Upper lobe of right lung (tissue), 1 donor: Measurements from ENCODE around the gene DOK6. TPM values are rescaled to one million over a fixed set of nuclear protein-coding genes. Genes with fewer than 3 reads are reported as not detected.

Source experiments
- ATAC-seq: fragments of 200-7000 bp; cut with Tn5 transposase; one replicate; pipeline ENCODE4 v1.9.1; 2020; ENCODE audit warnings: mild to moderate bottlenecking, moderate library complexity
- DNase-seq: peaks from one replicate; pipeline ENCODE4 v3.0.0-alpha.2; 2020
- H3K27ac ChIP-seq: fragments of 200-600 bp; one replicate; pipeline ENCODE4 v1.8.0; 2022
- H3K27me3 ChIP-seq: fragments of 200-600 bp; one replicate; pipeline ENCODE4 v1.8.0; 2022; ENCODE audit warnings: mild to moderate bottlenecking
- H3K36me3 ChIP-seq: fragments of 200-600 bp; one replicate; pipeline ENCODE4 v1.8.0; 2022
- H3K4me1 ChIP-seq: fragments of 200-600 bp; one replicate; pipeline ENCODE4 v1.8.0; 2022
- H3K4me3 ChIP-seq: fragments of 200-600 bp; one replicate; pipeline ENCODE4 v1.8.0; 2022; ENCODE audit warnings: mild to moderate bottlenecking
- H3K9me3 ChIP-seq: fragments of 200-600 bp; one replicate; pipeline ENCODE4 v1.8.0; 2022
- intact Hi-C: fragments of 100-400 bp; cut with DNase I; formaldehyde crosslinking; loops from one replicate; pipeline ENCODE4 v1.11.0; 2022
- total RNA-seq: library from RNA; stranded (reverse); fragmentation: NEBNext Ultra II Directional; extraction: Animal tissue kit (Norgen Biotek cat#: 25700); gene quantifications from one replicate; pipeline ENCODE4 v1.2.1, GENCODE V29; 2021
- TF ChIP-seq, protein P1 (sequence below): fragments of 200-600 bp; IDR thresholded peaks from one replicate; pipeline ENCODE4 v1.8.0; 2022; ENCODE audit warnings: antibody characterized with exemption
- donor health status: DM: no; HTN: yes; CAD: no; lungs with severe emphysema.

The DOK6 gene
- total RNA-seq, 1 donor from 2014 or later = 5.9 TPM

DNA sequence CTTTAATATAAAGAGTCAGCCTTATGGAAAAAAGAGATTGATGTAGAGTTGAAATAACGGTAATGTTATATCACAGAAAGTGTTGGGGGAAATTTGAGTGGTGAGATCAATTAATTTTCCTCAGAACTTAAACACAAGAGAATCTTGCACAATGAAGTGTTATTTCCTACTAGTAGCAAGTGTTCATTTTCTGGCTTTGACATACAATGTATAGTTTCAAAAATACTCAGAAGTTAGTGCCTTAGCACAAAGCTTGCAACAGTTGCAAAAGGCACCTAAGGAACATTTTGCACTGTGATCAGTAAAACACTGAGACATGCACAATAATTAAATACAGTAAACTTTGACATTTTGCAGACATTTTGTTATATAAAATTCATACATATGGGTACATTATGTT is 385.7 kb downstream of the DOK6 start:
- intact Hi-C loops = no loop called here
- no peak for DNase-seq
- Histone ChIP-seq H3K27ac (no peak overlapping the region), H3K27me3 (no peaks in the 10 kb centered on the region), H3K4me3 (no peak overlapping the region), H3K9me3 (no peaks in the 10 kb centered on the region), H3K4me1 (no peaks in the 10 kb centered on the region), H3K36me3 (no peaks in the 10 kb centered on the region)
- TF ChIP-seq, protein P1, sequence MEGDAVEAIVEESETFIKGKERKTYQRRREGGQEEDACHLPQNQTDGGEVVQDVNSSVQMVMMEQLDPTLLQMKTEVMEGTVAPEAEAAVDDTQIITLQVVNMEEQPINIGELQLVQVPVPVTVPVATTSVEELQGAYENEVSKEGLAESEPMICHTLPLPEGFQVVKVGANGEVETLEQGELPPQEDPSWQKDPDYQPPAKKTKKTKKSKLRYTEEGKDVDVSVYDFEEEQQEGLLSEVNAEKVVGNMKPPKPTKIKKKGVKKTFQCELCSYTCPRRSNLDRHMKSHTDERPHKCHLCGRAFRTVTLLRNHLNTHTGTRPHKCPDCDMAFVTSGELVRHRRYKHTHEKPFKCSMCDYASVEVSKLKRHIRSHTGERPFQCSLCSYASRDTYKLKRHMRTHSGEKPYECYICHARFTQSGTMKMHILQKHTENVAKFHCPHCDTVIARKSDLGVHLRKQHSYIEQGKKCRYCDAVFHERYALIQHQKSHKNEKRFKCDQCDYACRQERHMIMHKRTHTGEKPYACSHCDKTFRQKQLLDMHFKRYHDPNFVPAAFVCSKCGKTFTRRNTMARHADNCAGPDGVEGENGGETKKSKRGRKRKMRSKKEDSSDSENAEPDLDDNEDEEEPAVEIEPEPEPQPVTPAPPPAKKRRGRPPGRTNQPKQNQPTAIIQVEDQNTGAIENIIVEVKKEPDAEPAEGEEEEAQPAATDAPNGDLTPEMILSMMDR = no peak
- ATAC-seq = no peak

DNA sequence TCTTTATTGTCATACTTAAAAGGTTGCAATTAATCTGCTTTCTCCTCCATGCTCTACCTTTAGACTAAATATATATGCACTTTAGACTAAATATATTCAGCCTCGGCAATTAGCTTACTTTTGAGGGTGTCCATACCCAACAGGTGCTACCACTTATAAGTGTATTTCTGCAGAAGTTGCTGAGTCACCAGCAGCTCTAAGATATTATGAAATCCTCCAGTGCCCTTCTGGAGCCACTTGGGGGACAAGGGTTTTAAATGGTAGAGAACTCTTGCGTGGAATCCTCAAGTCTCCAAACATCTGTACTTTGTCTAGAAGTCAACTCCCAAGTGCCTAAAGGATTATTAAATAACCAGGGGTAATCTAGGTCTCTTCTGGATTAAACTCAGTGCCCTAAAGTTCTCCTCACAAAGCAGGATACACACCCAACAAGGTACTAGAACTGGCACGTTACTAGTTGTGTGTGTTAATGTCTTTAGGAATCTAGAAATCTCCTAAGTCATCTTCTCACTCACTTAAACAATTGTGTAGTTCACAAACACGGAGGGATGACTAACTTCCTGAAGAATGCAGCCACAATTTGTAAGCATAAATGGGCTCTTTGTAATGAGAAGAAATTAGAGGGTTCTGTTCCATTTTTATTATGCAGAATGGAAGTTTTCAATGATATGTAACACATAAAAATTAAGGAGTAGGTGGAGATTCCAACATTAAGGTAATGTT is 387.3 kb downstream of the DOK6 start:
- no peak overlapping the region for H3K27ac ChIP-seq
- no peaks in the 10 kb centered on the region for H3K9me3 ChIP-seq
- DNase-seq (no peak), ATAC-seq (no peak)
- intact Hi-C loops = no loop called here
- H3K4me3 ChIP-seq = no peak overlapping the region
- H3K4me1 ChIP-seq = no peaks in the 10 kb centered on the region
- H3K36me3 ChIP-seq = no peaks in the 10 kb centered on the region
- TF ChIP-seq, protein P1 = no peak
- H3K27me3 ChIP-seq = no peaks in the 10 kb centered on the region

DNA sequence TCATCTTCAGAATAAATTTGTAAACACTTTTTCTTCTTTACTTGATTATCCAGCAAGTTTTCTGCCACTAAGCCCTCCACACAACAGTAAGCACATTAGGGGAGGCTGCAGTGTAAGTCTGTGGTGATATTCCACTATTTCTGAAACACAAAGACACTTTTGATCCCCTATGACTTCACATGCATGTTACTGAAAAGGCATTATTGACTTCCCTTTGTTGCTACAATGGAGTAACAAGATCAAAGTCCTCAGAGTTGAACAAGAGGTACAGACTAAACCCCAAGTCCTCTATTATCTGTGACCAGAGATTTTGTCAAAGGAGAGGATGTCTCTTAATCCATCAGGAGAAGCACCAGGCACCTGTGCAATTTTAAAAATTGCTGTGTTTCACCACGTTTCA is 389.1 kb downstream of the DOK6 start:
- H3K27ac ChIP-seq = no peak overlapping the region
- no peaks in the 10 kb centered on the region for H3K36me3 ChIP-seq
- no peaks in the 10 kb centered on the region for H3K4me1 ChIP-seq
- intact Hi-C loops = no loop called here
- no peak overlapping the region for H3K4me3 ChIP-seq
- DNase-seq = no peak
- TF ChIP-seq, protein P1 = no peak
- H3K9me3 ChIP-seq = no peaks in the 10 kb centered on the region
- no peak for ATAC-seq
- H3K27me3 ChIP-seq = no peaks in the 10 kb centered on the region

DNA sequence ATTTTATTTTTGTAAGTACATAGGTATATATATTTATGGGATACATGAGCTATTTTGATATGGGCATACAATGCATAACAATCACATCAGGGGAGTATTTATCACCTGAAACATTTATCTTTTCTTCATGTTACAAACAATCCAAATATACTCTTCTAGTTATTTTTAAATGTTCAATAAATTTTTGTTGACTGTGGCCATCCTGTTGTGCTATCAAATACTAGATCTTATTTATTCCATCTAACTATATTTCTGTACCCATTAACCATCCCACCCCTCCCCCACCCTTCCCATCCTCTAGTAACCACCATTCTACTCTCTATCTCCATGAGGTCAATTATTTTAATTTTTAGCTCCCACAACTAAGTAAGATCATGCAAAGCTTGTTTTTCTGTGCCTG is 390.0 kb downstream of the DOK6 start:
- intact Hi-C loops = no loop called here
- no peak for DNase-seq
- TF ChIP-seq, protein P1 = no peak

DNA sequence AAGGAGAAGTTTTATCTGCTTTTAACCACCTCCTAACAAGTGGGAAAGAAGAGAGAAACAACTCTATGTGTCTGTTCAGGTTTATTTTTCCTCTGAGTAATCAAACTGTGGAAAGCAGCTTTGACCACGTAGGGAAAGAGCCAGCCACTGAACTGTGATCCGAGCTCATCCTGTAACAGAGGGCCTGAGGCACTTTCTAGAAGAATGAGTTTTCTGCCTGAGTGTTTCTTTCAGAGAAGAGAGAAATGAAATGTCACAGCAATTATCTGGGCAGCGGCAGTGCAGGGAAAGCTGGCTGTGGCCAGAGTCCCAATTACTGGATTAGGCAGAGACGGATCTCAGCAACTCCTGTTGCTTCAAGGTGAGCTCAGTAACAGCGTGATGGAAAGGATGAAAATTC is 395.1 kb downstream of the DOK6 start:
- Histone ChIP-seq H3K9me3 (no peaks in the 10 kb centered on the region), H3K4me3 (no peak overlapping the region), H3K4me1 (no peaks in the 10 kb centered on the region), H3K27me3 (no peaks in the 10 kb centered on the region), H3K36me3 (no peaks in the 10 kb centered on the region), H3K27ac (no peak overlapping the region)
- TF ChIP-seq, protein P1 = no peak
- intact Hi-C loops = no loop called here
- DNase-seq (no peak), ATAC-seq (no peak)

More for the DNA sequence above, 390.0 kb downstream of the DOK6 start:
- no peaks in the 10 kb centered on the region for H3K9me3 ChIP-seq
- no peak overlapping the region for H3K4me3 ChIP-seq
- H3K4me1 ChIP-seq = no peaks in the 10 kb centered on the region
- ATAC-seq = no peak
- no peaks in the 10 kb centered on the region for H3K27me3 ChIP-seq
- H3K27ac ChIP-seq = no peak overlapping the region
- H3K36me3 ChIP-seq = no peaks in the 10 kb centered on the region
